NCI-H1092 treated with DMSO at 0.1 percent for 48 hours (cell line): ENCODE measurements around the gene MGRN1.

ENCODE experiments used
- DNase-seq: peaks from one replicate; lab custom pipeline; 2025; lab: John Stamatoyannopoulos, UW

The MGRN1 gene

DNA sequence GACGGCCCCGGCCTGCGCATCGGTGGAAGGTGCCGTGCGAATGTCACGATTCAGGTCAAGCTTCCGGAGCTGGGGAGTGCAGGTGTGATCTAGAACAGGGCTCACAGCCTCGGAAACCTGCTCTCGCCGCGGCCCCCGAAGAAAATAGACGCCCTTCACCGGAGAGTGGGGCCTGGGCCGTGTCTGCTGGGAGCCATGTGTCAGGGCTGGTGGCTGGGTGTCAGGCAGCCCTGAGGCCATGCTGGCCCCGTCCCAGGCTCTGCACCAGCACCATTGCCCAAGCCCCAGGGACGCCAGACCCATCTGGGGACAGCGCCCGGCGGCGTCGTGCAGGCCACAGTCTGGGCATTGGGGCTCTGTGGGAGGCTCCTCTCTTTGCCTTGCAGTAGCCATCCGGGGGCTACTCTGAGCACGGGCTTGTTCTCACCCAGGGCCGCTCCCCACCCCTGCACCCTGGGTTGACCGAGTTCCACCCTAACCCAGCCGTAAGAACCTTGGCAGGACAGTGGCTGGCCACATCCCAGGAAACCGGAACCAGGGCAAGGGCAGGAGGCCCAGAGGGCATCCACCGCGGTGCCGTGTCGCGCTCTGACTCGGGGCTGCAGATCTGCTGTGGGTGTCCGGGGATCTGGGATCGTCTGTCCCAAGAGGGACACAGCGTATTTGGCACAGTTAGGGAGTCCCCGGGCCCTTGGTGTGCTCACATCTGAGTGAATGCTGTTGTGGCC is 63.5 kb downstream of the MGRN1 start:
- no peak for DNase-seq

DNA sequence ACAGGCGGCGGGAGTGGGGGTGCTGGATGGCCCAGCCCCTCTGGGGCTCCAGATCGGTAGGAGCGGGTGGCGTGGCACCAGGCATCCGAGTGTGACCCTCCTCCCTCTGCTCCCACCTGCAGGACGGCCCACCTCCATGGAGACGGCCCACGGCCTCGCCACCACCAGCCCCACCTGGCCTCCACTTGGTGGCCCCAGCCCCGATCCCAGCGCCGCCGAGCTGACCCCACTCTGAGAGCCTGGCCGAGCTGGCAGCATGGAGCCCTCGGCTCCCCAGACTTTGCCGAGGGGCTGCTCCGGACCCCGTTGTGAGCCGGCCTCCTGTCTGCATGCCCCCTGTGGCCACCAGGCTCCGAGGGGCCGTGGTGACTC is 64.0 kb downstream of the MGRN1 start:
- no peak for DNase-seq

DNA sequence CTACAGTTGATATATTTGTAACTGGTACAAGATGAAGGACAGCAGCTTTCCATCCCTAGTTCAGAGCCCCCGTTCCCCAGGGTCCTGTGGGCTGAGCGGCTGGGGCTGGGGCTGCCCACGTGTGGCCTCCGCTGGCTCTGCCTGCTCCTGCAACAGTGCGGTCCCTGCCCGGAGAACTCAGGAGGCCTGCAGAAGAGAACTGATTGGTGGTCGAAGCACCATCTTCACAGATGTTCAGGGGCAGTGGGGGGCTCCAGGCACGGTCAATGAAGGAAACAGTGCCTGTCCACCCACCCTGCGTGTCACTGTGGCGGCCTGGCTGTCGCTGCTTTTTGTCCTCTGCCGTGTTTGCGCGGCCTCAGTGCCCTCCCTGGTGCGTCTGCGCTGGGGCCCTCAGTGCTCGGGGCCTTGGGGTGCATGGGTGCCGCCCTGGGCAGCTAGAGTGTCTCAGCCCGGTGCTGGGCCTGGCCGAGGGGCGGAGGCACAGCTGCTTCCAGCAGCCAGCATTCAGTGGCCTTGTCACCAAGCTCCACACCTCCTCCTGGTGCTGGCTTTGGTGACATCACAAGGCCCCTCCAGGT is 64.6 kb downstream of the MGRN1 start:
- DNase-seq = no peak

DNA sequence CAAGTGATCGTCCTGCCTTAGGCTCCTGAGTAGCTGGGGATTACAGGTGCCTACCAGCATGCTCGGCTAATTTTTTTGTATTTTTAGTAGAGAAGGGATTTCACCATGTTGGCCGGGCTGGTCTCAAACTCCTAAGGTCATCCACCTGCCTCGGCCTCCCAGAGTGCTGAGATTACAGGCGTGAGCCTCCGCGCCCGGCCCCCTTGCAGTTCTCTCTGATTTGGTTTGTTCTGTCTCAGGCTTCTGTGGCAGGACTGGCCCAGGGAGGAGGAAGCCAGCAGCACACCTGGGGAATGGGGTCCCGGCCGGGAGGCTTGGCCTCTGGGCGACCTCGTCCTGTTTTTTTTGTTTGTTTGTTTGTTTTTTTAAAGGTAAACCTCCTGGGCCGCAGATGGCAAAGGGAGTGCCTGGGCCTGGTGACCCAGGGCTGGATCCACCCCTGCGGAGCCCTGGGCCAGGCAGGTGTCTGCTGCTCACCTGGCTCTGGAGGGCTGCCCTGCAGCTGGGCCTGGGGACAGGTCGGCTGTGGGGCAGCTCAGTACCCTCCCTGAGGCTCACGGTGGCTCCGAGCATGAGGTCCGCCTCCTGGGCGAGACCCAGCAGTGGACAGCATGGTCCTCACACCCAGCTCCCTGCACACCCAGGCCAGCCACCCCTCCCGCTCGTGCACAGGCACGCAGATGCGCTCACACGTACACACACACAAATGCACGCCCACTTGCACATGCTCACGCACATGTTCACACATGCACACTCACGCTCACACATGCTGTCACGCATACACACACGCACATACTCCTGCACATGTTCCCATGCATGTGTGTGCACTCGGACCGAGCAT is 65.5 kb downstream of the MGRN1 start:
- no peak for DNase-seq

DNA sequence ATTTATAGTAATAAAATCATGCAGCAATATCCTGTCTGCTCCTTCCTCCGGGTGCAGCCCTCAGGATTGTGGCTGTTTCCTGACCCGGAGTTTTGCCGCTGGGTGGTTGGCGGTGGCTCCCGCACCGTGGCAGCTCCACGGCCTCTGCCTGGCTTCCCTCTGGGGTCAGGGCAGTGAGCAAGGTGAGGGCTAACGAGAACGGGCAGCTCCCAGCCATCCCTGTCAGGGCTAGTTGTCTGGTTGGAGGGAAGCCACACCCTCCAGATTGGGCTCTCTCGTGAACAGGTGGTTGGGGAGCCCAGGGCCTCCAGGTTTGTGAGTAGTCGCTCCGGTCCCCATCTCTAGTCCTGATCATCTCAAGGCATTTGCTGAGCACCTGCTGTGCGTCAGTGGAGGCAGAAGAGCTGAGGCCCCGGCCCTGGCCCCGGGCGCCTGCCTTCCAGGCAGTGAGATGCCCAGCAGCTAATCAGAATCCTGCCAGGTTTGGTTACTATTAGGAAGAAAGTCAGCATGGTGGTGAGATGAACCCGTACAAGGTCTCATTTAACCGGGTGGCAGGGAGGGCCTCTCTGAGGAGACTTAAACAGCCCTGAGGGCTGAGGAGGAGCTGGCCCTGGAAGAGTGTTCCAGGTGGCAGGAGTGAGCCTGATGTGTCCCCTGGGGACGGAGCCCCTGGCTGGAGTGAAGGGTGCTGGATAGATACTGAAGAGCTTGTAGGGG is 66.5 kb downstream of the MGRN1 start:
- DNase-seq = no peak

DNA sequence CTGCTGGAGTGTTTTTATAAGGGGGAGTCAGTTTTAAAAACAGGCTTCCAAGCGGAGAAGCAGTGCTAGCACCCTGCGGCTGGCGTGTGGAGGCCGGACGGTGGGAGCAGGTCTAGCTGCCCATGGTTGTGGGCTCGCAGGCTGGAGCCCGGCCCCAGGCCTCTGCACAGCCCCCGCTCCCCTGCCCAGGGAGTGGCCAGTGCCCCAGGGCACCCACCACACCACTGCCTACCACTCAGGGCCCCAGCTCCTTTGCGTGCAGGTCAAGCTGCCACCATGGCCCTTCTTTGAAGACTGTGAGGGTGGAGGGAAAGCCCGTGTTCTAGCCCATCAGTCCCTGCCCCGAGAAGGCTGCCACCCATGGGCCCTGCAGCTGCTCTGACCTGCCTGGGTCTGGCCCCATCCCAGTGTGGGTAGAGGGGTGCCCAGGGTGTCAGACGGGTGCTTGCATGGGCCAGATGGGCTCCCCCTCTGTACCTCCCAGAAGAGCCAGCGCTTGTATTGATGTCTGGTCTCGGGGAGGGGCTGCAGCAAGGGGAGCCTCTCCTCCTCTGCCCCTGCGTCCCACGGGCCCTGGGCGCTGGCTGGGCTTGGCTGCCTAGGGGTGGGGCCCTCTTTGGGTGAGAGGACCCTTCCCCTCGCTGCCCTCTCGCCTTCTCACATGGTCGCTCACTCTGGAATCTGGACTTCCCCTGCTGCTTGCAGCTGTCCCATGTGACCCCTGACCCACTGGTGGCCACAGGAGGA is 67.2 kb downstream of the MGRN1 start:
- no peak for DNase-seq

DNA sequence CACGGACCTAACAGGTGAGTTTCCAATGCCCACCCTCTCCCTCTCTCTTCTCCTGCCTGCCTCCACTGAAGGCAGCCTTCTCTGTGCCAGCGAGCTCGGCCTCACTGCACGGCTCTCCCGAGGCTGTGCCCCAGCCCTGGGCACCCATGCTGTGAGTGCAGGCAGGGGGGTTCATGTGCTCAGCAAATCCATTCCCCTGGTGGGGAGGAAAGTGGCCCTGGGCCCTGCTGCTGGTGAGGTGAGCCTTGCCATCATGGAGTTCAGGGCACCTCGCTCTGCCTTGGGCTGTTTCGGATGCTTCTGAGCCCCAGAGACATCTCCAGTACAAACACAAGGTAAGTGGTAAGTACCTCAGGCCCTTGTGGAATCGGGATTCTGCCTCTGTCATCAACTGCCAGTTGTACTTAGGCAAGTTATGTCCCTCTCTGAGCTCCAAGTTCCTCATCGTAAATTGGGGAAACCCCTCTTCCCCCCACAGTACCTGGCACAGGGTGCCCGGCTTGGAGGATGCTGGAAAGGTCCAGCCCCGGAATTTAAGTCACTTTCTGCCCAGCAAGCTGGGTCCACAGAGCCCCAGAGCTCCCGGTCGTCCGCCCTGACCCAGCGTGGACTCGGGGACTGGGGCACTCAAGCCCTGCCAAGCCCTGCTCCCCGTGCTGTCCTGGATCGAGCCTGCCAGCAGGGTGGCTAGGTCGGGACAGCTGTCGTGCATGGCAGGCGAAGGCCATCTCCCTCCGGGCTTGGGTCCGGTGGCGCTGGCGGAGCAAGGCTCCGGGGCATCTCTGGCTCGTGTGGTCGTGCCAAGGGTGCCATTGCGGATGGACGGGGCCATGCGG is 68.1 kb downstream of the MGRN1 start:
- DNase-seq = peak; percentile 21

DNA sequence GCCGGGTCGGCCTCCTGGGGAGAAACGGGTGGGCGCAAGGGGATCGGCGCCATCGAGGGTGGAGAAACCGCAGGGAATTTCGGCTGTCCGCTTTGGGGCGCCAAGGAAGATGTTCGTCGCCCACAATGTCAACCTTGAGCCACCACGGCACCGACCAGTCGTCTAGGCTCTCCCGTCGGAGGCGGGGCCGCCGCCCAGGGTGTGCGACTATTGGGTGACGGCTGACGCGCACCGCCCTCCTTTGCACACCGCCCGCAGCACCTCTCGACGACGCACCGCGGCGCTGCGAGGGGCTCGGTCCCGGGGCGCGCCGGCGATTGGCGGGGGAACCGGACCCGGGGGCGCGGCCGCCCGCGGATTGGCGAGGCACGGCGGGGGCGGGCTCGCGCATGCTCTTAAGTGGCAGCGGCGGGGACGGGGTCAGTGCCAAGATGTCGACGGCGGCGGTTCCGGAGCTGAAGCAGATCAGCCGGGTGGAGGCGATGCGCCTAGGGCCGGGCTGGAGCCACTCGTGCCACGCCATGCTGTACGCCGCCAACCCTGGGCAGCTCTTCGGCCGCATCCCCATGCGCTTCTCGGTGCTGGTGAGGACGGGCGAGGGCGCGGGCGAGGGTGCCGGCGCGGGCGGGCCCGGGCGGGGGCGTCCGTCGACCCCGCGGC is 68.8 kb downstream of the MGRN1 start, which contains the start of gene NUDT16L1:
Gene NUDT16L1, plus strand, starts transcription at position 267 of the 660 bp plus-strand sequence. Its CDS starts 165 bp downstream, at position 432.
- peak; percentile 95 for DNase-seq

DNA sequence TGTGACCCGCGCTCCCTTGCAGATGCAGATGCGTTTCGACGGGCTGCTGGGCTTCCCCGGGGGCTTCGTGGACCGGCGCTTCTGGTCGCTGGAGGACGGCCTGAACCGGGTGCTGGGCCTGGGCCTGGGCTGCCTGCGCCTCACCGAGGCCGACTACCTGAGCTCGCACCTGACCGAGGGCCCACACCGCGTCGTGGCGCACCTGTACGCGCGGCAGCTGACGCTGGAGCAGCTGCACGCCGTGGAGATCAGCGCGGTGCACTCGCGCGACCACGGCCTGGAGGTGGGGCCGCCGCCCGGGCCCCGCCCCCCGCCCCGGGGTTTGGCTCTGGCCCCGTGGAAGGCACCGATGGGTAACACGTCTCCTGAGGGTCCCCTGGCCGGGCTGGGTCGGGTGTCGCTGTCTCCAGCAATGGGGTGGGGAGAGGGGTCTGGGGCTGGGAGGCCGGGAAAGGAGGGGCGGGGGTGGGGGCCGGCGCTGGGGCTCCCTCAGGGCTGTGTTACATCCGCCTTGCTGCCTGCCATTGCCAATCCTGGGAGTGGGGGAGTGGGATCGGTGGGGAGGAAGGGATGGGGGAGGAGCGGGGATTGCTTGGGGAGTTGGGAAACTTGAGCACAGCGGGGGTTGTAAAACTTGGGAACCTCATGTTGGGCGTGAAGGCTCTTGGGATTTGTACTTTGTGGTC is 69.5 kb downstream of the MGRN1 start:
- DNase-seq = peak; percentile 34

DNA sequence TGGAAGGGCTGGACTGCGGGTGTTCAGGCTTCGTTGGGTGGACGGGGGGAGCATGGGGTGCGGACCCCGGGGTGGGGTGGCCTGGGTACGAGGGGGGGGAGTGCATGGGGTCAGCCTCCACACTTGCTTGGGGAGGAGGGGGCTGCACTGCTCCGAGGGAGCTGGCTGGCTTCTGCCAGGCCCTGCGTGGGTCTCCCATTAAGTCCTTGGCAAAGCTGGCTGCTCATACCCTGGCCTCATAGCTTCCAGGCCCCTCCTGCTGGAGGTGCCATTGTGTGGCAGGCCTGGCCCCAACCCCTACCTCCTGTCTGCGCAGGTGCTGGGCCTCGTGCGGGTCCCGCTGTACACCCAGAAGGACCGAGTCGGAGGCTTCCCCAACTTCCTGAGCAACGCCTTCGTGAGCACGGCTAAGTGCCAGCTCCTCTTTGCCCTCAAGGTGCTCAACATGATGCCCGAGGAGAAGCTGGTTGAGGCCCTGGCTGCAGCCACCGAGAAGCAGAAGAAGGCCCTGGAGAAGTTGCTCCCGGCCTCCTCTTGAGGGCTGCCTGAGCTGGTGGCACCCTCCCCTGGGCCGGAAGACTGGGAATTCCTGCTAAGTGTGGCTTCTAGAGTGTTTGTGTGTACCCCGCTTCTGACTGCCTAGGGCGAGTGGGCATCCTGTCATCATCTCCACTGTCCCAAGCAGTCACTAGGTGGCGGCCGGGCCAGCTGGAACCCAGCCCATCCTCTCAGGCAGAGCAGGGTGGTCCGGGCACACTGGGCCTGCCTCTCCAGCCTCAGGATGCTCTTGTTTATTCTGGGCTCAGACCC is 70.2 kb downstream of the MGRN1 start:
- no peak for DNase-seq

DNA sequence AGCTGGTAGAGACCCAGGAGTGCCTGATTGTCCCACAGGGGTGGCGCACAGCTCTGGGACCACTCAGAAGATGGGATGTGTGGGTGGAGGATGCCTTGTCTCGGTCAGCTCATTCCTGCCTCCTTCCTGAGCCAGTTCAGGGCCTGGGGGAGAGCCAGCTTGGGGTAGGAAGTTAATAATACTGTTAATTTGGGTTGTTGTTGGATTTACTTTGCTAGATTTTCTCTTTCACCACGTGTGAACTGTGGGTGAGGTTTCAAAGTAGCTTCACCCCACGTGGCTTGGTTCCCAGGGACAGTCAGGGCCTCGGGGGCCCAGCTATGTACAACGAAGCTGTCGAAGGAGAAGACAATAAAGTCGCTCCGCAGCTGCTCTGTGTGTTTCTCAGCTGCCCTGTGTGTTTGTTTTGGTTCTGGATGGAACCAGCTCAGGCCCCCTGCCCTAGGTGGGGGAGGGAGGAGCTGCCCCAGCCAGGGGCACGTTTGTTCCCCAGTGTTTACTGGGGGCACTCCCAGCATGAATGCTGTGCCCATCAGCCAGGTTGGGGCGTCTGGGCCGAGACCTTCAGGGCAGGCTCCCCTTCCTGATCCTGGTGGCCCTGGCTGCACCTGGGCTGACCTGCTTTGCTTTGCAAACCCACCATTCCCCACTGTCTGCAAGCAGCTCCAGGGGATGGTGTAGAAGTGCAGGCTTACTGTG is 71.0 kb downstream of the MGRN1 start:
- no peak for DNase-seq

DNA sequence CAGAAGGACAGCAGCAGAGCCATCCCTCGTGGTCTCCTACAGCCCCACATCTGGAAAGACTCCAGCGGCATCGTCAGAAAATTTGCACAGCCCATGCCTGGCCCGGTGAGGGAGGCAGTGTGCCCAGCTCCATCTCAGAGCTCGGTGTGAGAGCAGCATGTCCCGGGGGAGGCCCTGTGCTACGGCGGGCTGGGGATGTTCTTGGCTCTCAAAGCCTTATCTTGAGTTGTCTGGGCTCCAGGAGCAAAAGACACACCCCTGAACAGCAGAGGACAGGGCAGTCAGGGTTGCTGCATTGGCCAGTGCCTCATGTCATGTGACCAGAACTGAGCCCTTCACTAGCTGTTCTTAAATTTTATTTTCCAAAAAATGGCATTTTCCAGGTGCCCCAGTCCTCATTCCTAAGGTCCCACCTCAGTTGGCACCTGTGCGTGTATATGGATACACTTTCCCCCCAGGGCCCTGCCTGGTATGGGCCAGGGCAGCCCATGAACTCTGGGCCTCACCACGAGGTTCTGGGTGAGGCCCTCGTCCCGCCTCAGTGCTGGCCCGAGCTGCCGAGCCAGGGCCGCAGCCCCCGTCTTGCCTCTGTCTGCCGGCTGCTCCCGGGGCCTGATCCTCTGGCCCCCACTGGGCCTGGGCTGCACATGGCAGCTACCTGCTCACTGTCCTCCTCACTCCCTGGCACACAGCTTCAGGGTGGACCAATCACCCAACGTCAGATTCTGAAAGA is 71.7 kb downstream of the MGRN1 start:
- no peak for DNase-seq

DNA sequence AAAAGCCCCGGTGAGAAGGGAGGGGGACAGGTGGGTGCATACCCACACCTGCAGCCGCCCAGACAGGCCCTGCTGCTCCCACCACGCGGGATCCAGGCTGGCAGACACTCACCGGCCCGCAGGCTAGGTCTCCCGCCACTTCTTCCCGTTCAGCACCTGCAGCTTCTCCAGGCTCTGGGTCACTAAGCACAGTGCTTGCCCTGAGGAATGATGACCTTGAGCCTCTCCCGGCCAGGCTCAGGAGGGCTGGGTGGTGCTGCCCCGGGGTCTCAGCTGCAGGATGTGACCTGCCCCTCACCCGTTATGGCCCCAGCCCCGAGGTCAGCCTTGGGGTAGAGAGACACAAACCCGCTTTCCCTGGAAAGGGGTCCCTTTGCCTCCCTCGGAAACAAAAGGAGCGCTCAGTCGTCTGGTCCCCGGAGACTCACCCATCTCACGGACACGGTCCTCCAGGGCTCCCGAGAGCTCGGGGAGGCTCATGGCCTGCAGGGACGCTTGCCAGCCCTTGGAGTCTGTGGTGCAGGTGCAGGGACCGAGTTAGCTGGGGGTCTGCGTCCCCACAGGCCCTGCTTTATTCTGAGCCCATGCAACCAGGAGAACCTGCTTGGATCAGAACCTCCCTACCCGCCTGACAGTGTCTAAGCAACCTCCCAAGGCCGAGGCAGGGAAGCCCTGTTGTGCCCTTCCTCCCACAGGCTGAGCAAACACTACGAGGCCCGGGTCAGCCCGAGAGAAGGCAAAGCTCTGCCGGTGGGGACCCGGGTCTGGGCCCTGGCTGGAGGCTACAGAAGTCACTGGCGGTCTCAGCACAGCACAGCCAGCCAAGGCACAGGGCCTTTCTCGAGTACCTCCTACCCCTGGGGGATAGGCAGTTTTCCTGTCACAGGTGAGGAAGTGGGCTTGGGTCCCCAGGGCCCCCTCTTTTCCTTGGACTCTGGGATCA is 72.5 kb downstream of the MGRN1 start:
- peak; percentile 33 for DNase-seq

DNA sequence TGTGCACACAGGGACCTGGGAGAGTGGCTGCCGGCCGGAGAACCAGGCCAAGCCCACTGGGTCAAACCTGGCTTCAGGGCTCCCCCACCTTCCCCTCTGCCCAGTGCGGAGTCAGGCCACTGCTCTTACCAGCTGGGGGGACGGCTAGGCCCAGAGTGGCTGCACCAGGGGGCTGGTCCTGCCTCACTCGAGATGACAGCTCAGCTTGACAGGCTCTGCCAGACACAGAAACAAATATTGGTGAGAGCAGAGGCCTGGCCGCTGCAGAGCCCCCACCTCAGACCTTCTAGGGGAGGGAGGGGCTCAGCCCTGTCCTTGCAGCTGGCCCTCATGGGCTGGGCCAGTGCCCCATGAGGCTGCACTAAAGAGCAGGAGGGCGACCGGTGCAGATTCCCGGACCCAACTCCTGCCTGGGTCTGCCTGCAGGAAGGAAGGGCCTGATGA is 73.2 kb downstream of the MGRN1 start:
- no peak for DNase-seq

DNA sequence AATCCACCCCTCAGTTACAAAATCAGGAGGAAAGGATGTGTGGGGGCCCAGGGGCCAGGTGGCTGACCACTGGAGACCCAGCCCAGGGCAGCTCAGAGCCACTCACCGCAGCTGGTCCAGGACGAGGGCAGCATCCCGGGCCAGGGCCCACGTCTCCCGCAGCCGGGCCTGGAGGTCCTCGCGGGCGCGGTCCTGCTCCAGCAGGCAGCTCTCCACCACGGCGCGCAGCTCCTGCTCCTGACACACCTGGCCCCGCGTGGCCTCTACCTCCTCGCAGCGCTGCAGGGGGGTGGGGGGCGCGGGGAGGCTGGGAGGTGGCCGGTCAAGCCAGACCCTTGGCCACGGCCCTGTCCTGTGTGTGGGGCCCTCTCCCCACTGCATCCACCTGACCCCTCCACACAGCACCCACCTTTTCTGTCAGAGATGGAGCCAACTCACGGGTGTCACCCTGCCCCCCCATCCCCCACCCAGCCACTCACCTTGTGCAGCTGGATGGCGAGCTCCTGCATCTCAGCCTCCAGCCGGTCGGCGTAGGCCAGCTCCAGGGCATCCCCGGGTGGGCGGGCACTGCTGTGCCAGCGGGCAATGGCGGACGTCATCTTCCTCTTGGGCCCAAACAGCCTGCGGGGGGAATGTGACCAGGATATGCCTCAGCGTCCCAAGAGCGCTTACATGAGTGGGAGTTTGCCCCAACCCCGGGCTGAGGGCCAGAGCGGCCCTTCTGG is 73.9 kb downstream of the MGRN1 start:
- DNase-seq = no peak
